ENCODE data around the gene MYO7A.
A peak's percentile ranks its signal among the peaks of the same experiment; 100 is the strongest.

MYO7A gene

DNA sequence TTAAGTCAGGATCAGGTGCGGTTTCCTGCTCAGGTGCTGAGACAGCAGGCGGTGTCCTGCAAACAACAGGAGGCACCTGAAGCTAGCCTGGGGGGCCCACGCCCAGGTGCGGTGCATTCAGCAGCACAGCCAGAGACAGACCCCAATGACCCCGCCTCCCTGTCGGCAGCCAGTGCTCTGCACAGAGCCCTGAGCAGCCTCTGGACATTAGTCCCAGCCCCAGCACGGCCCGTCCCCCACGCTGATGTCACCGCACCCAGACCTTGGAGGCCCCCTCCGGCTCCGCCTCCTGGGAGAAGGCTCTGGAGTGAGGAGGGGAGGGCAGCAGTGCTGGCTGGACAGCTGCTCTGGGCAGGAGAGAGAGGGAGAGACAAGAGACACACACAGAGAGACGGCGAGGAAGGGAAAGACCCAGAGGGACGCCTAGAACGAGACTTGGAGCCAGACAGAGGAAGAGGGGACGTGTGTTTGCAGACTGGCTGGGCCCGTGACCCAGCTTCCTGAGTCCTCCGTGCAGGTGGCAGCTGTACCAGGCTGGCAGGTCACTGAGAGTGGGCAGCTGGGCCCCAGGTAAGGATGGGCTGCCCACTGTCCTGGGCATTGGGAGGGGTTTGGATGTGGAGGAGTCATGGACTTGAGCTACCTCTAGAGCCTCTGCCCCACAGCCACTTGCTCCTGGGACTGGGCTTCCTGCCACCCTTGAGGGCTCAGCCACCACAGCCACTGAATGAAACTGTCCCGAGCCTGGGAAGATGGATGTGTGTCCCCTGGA is at the start of gene MYO7A:
Gene MYO7A, plus strand, starts transcription at position 327 of the 772 bp plus-strand sequence. CDS start 2,389 bp downstream, outside the sequence.
- no peak for DNase-seq (ENCODE audit: low read depth, low spot score)

DNA sequence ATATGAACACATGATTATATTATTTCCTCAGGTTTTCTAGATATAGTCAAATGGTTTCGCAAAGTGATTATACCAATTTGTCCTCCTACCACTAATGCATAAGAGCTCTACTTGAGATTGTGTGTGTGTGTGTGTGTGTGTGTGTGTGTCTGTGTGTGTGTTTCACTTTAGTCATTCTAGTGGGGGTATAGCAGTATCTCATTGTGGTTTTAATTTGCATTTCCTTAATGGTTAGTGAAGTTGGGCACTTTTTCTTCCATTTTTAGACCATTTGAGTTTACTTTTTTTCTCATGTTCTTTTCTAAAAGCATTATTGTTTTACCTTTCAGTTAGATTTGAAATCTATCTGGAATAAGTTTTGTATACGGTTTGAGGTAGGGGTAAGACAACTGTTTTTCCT is 48.4 kb upstream of the MYO7A start:
- no peak for DNase-seq (ENCODE audit: low read depth, low spot score)

- no peak for DNase-seq (ENCODE audit: low read depth, low spot score)
Measured at GRCh38 chr11:77080643-77081210, 47.3 kb upstream of the MYO7A start.

GRCh38 chr11:77081381-77081851 is 46.6 kb upstream of the MYO7A start:
- no peak for DNase-seq (ENCODE audit: low read depth, low spot score)

GRCh38 chr11:77081976-77082836 is 45.8 kb upstream of the MYO7A start:
- DNase-seq (ENCODE audit: low read depth, low spot score), result no peak

GRCh38 chr11:77082838-77083565 is 45.0 kb upstream of the MYO7A start:
- no peak for DNase-seq (ENCODE audit: low read depth, low spot score)

GRCh38 chr11:77083566-77084245 is 44.3 kb upstream of the MYO7A start:
- no peak for DNase-seq (ENCODE audit: low read depth, low spot score)

DNA sequence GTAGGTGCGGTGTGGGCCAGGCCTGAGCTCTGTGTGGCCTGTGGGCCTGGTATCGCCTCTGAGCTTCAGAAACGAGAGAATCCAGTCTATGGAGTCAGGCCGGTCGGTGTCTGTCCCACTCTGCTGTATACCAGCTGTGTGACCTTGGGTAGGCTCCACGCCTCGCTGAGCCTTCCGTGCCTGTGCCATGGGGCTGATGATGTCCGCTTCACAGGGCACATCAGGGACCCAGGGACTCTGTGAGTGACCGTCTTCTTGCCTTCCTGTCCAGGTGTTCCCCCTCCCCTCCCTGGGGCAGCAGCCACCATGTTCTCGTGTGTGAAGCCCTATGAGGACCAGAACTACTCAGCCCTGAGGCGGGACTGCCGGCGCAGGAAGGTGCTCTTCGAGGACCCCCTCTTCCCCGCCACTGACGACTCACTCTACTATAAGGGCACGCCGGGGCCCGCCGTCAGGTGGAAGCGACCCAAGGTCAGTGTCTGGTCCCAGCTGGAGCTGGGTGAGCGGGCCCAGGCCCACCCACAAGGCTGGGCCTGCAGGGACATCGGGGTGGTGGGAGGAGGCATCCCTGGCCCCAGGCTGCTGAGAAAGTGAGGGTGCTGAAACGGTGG is 43.4 kb upstream of the MYO7A start:
- no peak for DNase-seq (ENCODE audit: low read depth, low spot score)

- DNase-seq (ENCODE audit: low read depth, low spot score), result no peak
Measured at GRCh38 chr11:77085652-77086051, 42.4 kb upstream of the MYO7A start.

DNA sequence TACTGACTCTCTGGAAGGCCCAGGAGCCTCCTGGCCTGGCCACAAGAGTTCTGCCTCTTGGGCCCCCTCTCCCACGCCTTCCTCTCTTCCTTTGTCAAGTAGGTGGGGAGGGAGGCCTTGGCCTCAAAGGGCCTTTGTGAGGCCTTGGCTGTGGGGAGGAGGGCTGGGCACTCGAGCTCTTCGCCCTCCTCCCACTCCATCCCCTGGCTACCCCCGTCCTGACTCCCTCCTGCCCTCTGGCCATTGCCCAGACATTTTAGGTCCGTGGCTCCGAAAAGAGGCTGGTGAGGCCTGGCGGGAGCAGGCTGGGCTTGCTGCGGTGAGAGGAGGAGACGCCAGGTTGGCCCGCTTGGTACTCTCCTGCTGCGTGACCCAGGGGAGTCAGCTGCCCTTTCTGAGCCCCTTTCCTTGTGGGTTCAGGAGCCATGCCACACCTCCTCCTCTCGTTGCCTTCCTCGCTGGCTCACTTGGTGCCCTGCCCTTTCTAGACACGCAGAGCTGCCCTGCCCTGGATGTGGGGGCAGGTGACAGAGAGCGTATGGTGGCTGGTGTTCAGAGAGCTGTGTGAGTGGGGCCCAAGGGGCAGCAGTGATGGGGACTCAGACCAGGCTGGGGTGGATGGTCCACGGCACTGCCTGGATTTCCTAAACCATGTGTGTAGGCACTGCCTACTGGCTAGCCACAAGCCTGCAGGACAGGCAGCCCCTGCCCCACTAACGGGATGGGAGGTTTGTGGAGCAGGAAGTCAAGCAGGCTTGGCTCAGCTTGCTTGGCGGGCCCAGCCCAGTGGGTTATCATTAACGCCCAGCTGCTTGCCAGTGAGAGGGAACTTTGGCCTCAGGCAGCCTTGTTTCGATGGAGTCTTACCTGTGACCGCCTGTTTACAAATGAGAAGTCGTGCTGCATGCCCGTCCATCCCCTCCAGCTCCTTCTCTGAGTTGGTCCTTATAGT is 41.2 kb upstream of the MYO7A start:
- DNase-seq (ENCODE audit: low read depth, low spot score), result no peak

DNA sequence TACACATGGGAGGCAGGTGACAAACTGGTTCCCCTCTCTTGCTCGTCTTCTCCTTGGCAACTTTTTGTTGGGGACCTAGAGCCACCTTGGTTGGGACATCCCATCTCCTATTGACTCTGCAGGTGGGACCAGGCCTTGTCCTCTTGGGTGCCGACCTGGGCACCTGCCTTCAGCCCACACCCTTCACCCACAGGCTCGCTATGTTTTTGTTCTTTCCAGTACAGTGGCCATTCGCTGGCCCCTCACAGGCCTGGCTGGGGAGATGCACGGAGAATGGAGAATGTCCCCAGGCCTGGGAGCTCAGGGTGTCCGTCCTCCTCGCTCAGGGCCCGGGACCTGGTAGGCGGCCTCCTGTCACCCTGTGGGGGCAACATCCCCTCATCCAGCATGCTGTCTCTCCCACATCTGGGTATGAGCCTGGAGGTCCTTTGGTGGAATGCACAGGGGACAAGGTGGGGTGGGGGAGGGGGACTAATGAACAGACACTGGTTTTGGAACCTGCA is 40.3 kb upstream of the MYO7A start:
- no peak for DNase-seq (ENCODE audit: low read depth, low spot score)

- DNase-seq (ENCODE audit: low read depth, low spot score), result no peak
Measured at GRCh38 chr11:77088236-77089003, 39.6 kb upstream of the MYO7A start.

GRCh38 chr11:77089004-77089545 is 39.0 kb upstream of the MYO7A start:
- DNase-seq (ENCODE audit: low read depth, low spot score), result no peak

- no peak for DNase-seq (ENCODE audit: low read depth, low spot score)
Measured at GRCh38 chr11:77090046-77090372, 38.0 kb upstream of the MYO7A start.

DNA sequence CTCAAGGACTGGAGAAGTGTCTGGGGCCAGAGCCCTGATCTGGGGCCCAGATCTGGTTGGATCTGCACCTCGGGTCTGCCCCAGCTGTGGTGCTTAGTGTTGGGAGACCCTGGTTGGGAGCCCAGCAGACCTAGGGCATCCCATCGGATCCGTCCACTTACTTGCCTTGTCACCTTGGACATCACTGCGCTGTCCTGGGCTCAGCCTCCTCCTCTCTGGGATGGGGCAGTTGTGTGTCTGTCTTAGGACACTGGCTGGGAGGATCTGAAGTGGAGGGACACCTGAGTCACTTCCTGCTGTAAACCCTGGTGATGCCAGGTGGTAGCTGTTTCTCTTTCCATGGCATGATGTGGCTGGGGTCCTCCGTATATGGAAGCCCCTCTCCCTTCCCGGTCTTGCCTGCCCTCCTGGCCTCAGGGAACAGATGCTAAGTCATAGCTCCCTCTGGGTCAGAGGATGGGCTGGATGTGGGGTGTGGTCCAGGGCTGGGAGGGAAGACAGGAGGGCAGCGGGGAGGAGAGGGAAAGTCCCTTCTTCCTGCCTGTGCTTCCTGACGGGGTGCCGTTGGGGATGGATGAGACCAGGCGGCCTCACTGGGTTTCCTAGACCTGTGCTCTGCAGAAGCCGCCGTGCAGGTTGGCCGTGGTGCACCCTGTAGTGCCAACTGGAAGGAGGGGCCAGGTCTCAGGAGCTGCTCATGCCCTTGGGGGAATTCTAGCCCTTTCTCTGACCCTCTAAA is 37.5 kb upstream of the MYO7A start:
- DNase-seq (ENCODE audit: low read depth, low spot score), result no peak

DNA sequence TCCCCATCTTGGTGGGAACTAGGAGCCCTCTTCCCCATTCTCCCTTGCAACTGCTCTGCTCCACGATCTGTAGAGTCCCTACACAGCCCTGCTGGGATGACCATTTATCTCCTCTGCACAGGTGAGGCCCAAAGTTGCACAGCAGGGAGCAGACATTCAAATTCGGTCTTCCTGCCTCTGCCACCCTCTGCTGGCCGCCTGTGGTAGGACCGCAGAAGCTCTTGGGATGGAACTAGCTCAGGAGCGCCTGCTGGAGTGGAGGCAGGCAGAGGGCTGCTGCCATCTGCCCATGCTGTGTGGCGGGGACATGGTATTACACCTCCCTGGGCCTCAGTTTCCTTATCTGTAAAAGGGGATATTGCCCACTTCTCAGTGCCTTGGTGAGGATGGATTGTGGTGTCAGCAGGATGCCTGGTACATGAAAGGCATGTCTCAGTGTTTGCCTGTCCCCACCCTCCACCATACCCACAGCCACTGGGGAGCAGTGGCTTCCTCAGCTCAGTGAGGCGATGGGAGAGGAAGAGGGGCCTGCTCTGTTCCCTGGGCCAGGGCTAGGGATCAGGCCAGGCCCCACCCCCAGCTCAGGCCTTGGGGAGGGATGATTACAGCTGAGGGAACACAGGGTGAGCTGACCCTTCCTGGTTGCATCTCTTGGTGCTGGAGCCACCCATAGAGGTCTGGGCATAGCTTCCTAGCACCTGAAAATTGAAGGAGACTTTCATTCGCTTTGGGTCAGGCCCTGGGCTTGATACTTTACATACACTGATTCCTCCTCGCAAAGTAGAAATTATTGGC is 36.7 kb upstream of the MYO7A start:
- DNase-seq (ENCODE audit: low read depth, low spot score), result peak; percentile 44

DNA sequence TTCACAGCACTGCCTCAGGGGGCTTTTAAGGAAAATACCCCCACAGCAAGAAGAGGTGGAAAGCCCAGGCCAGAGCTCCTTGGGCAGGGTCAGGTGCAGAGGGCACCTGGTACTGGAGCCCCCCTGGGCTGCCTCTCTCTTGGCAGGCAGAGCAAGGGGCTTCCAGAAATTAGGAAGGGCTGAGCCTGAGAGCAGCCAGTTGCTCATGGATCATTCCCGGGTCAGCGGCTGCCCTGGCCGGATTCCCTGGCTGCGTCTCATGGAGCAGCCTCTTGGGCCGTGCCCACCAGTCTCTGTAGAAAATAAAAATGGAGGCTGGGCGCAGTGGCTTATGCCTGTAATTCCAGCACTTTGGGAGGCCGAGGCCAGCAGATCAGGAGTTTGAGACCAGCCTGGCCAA is 35.7 kb upstream of the MYO7A start:
- no peak for DNase-seq (ENCODE audit: low read depth, low spot score)

Measured in activated CD4-positive, CD25-positive, alpha-beta regulatory T cell treated with anti-CD3 and anti-CD28 coated beads, Interleukin-2, amount 50 U/mL, for 16 hours (primary cell).